ENCODE results near the gene LDLRAD3. TPM values are rescaled to one million over a fixed set of nuclear protein-coding genes. Genes with fewer than 3 reads are reported as not detected.

The LDLRAD3 gene
- total and polyA plus RNA-seq, 3 experiments from 2014 or later, result 0.09 to 0.44 TPM; not detected in 1

- no peak for DNase-seq
- Mint-ChIP-seq H3K27ac (no peak overlapping the region), H3K9me3 (peaks cover 0 to 6% (median 2%) of the 10 kb centered on the region in 5 donors), H3K36me3 (no peaks in the 10 kb centered on the region), H3K4me3 (no peak overlapping the region), H3K27me3 (peaks cover 1 to 40% of the 10 kb centered on the region in 2 donors), H3K4me1 (no peaks in the 10 kb centered on the region)
- Histone ChIP-seq H3K9me3 (ENCODE audit: low read length) (no peaks in the 10 kb centered on the region), H3K4me1 (ENCODE audit: insufficient read depth, low read length) (no peaks in the 10 kb centered on the region), H3K27ac (ENCODE audit: low read depth, low read length) (no peak overlapping the region), H3K36me3 (ENCODE audit: insufficient read depth, low read length) (no peaks in the 10 kb centered on the region), H3K27me3 (ENCODE audit: insufficient read depth, low read length, poor library complexity, severe bottlenecking) (no peaks in the 10 kb centered on the region), H3K4me3 (ENCODE audit: low read length) (no peak overlapping the region)
- ChIA-PET CTCF (no interaction called here), POLR2A (no interaction called here)
Observed at GRCh38 chr11:36066891-36067290, 123.0 kb downstream of the LDLRAD3 start.

GRCh38 chr11:36069576-36070212 is 125.8 kb downstream of the LDLRAD3 start:
- no peaks in the 10 kb centered on the region for H3K36me3 ChIP-seq (ENCODE audit: insufficient read depth, low read length)
- no peak overlapping the region for H3K4me3 ChIP-seq (ENCODE audit: low read length)
- no peaks in the 10 kb centered on the region for H3K9me3 ChIP-seq (ENCODE audit: low read length)
- no peaks in the 10 kb centered on the region for H3K4me1 ChIP-seq (ENCODE audit: insufficient read depth, low read length)
- no peak overlapping the region for H3K27ac Mint-ChIP-seq
- no peak for DNase-seq
- CTCF ChIA-PET, result interaction anchor here (0.8 kb wide), 1 partner anchor 9 kb away, joined by 4 read pairs; no protein-coding TSS in a partner anchor
- H3K27me3 Mint-ChIP-seq, result peaks cover 3 to 38% of the 10 kb centered on the region in 2 donors
- peaks cover 0 to 6% (median 2%) of the 10 kb centered on the region in 5 donors for H3K9me3 Mint-ChIP-seq
- POLR2A ChIA-PET, result no interaction called here
- no peak overlapping the region for H3K27ac ChIP-seq (ENCODE audit: low read depth, low read length)
- no peaks in the 10 kb centered on the region for H3K36me3 Mint-ChIP-seq
- H3K4me3 Mint-ChIP-seq, result no peak overlapping the region
- no peaks in the 10 kb centered on the region for H3K4me1 Mint-ChIP-seq
- H3K27me3 ChIP-seq (ENCODE audit: insufficient read depth, low read length, poor library complexity, severe bottlenecking), result no peaks in the 10 kb centered on the region

- H3K27ac Mint-ChIP-seq, result no peak overlapping the region
Observed at GRCh38 chr11:36070213-36070953, 126.5 kb downstream of the LDLRAD3 start.

GRCh38 chr11:36070954-36071330 is 127.1 kb downstream of the LDLRAD3 start:
- no peak overlapping the region for H3K27ac Mint-ChIP-seq
- Histone ChIP-seq H3K27me3 (ENCODE audit: insufficient read depth, low read length, poor library complexity, severe bottlenecking) (no peaks in the 10 kb centered on the region), H3K4me3 (ENCODE audit: low read length) (no peak overlapping the region), H3K36me3 (ENCODE audit: insufficient read depth, low read length) (no peaks in the 10 kb centered on the region), H3K9me3 (ENCODE audit: low read length) (no peaks in the 10 kb centered on the region), H3K27ac (ENCODE audit: low read depth, low read length) (no peak overlapping the region), H3K4me1 (ENCODE audit: insufficient read depth, low read length) (no peaks in the 10 kb centered on the region)
- no peak overlapping the region for H3K4me3 Mint-ChIP-seq
- POLR2A ChIA-PET, result no interaction called here
- CTCF ChIA-PET, result no interaction called here
- peaks cover 0 to 6% (median 0%) of the 10 kb centered on the region in 5 donors for H3K9me3 Mint-ChIP-seq
- no peaks in the 10 kb centered on the region for H3K4me1 Mint-ChIP-seq
- no peaks in the 10 kb centered on the region for H3K36me3 Mint-ChIP-seq
- no peak for DNase-seq
- H3K27me3 Mint-ChIP-seq, result peaks cover 3 to 35% of the 10 kb centered on the region in 2 donors

More at GRCh38 chr11:36070213-36070953, 126.5 kb downstream of the LDLRAD3 start:
- no peak overlapping the region for H3K4me3 Mint-ChIP-seq
- H3K4me3 ChIP-seq (ENCODE audit: low read length), result no peak overlapping the region
- no peak for DNase-seq
- H3K4me1 ChIP-seq (ENCODE audit: insufficient read depth, low read length), result no peaks in the 10 kb centered on the region
- no peak overlapping the region for H3K27ac ChIP-seq (ENCODE audit: low read depth, low read length)
- POLR2A ChIA-PET, result no interaction called here
- H3K9me3 Mint-ChIP-seq, result peaks cover 0 to 6% (median 0%) of the 10 kb centered on the region in 5 donors
- H3K27me3 ChIP-seq (ENCODE audit: insufficient read depth, low read length, poor library complexity, severe bottlenecking), result no peaks in the 10 kb centered on the region
- no peaks in the 10 kb centered on the region for H3K4me1 Mint-ChIP-seq
- no peaks in the 10 kb centered on the region for H3K36me3 Mint-ChIP-seq
- H3K9me3 ChIP-seq (ENCODE audit: low read length), result no peaks in the 10 kb centered on the region
- CTCF ChIA-PET, result interaction anchor here (0.8 kb wide), 1 partner anchor 8 kb away, joined by 4 read pairs; no protein-coding TSS in a partner anchor
- no peaks in the 10 kb centered on the region for H3K36me3 ChIP-seq (ENCODE audit: insufficient read depth, low read length)
- H3K27me3 Mint-ChIP-seq, result peaks cover 3 to 35% of the 10 kb centered on the region in 2 donors

GRCh38 chr11:36071917-36072500 is 128.1 kb downstream of the LDLRAD3 start:
- H3K4me3 Mint-ChIP-seq, result no peak overlapping the region
- ChIA-PET CTCF (no interaction called here), POLR2A (no interaction called here)

GRCh38 chr11:36073411-36074203 is 129.7 kb downstream of the LDLRAD3 start:
- H3K4me3 Mint-ChIP-seq, result no peak overlapping the region
- peaks cover 5 to 34% of the 10 kb centered on the region in 2 donors for H3K27me3 Mint-ChIP-seq
- CTCF ChIA-PET, result interaction anchor here (1.1 kb wide), 1 partner anchor 11 kb away, joined by 3 read pairs; no protein-coding TSS in a partner anchor
- H3K27ac Mint-ChIP-seq, result no peak overlapping the region
- Histone ChIP-seq H3K27me3 (ENCODE audit: insufficient read depth, low read length, poor library complexity, severe bottlenecking) (no peaks in the 10 kb centered on the region), H3K4me3 (ENCODE audit: low read length) (no peak overlapping the region), H3K36me3 (ENCODE audit: insufficient read depth, low read length) (no peaks in the 10 kb centered on the region), H3K9me3 (ENCODE audit: low read length) (no peaks in the 10 kb centered on the region), H3K4me1 (ENCODE audit: insufficient read depth, low read length) (no peaks in the 10 kb centered on the region), H3K27ac (ENCODE audit: low read depth, low read length) (no peak overlapping the region)
- DNase-seq, result no peak
- H3K4me1 Mint-ChIP-seq, result no peaks in the 10 kb centered on the region
- no peaks in the 10 kb centered on the region for H3K9me3 Mint-ChIP-seq
- POLR2A ChIA-PET, result no interaction called here
- H3K36me3 Mint-ChIP-seq, result no peaks in the 10 kb centered on the region

More at GRCh38 chr11:36071917-36072500, 128.1 kb downstream of the LDLRAD3 start:
- H3K9me3 Mint-ChIP-seq, result peaks cover 0 to under 1% (median 0%) of the 10 kb centered on the region in 5 donors
- no peaks in the 10 kb centered on the region for H3K4me1 ChIP-seq (ENCODE audit: insufficient read depth, low read length)
- no peak for DNase-seq
- no peak overlapping the region for H3K27ac ChIP-seq (ENCODE audit: low read depth, low read length)
- no peaks in the 10 kb centered on the region for H3K27me3 ChIP-seq (ENCODE audit: insufficient read depth, low read length, poor library complexity, severe bottlenecking)
- H3K36me3 Mint-ChIP-seq, result no peaks in the 10 kb centered on the region
- H3K36me3 ChIP-seq (ENCODE audit: insufficient read depth, low read length), result no peaks in the 10 kb centered on the region
- H3K4me1 Mint-ChIP-seq, result no peaks in the 10 kb centered on the region
- H3K9me3 ChIP-seq (ENCODE audit: low read length), result no peaks in the 10 kb centered on the region
- no peak overlapping the region for H3K27ac Mint-ChIP-seq
- peaks cover 3 to 32% of the 10 kb centered on the region in 2 donors for H3K27me3 Mint-ChIP-seq
- H3K4me3 ChIP-seq (ENCODE audit: low read length), result no peak overlapping the region

- no peak overlapping the region for H3K27ac ChIP-seq (ENCODE audit: low read depth, low read length)
- no peaks in the 10 kb centered on the region for H3K9me3 ChIP-seq (ENCODE audit: low read length)
- Mint-ChIP-seq H3K36me3 (no peaks in the 10 kb centered on the region), H3K27me3 (peaks cover 7 to 35% of the 10 kb centered on the region in 2 donors), H3K27ac (no peak overlapping the region), H3K4me3 (no peak overlapping the region), H3K9me3 (no peaks in the 10 kb centered on the region), H3K4me1 (no peaks in the 10 kb centered on the region)
- no peaks in the 10 kb centered on the region for H3K27me3 ChIP-seq (ENCODE audit: insufficient read depth, low read length, poor library complexity, severe bottlenecking)
- H3K4me1 ChIP-seq (ENCODE audit: insufficient read depth, low read length), result no peaks in the 10 kb centered on the region
- CTCF ChIA-PET, result no interaction called here
- POLR2A ChIA-PET, result no interaction called here
- no peak overlapping the region for H3K4me3 ChIP-seq (ENCODE audit: low read length)
- no peaks in the 10 kb centered on the region for H3K36me3 ChIP-seq (ENCODE audit: insufficient read depth, low read length)
- no peak for DNase-seq
Observed at GRCh38 chr11:36074941-36075431, 131.1 kb downstream of the LDLRAD3 start.
